PC-3 (cell line): Measurements from ENCODE around the gene VTCN1. TPM values are rescaled to one million over a fixed set of nuclear protein-coding genes. Genes with fewer than 3 reads are reported as not detected.

Experiments
- ATAC-seq: fragments of 200-7000 bp; cut with Tn5 transposase; 2 replicates; pipeline ENCODE4 v1.9.1; 2020; ENCODE audit warnings: mild to moderate bottlenecking, moderate library complexity
- BruUV-seq: library from RNA; stranded (reverse); fragments of 400-500 nt; replicated peaks from 2 replicates; lab custom pipeline; 2021; lab: Mats Ljungman, UMichigan
- CTCF ChIA-PET: fragments of 300-600 bp; sonication (Branson Sonifier 250); formaldehyde crosslinking; loops from one replicate; lab custom pipeline; 2022; ENCODE audit warnings: antibody characterized with exemption; lab: Charles Lee
- POLR2A ChIA-PET: fragments of 300-600 bp; sonication (Branson Sonifier 250); formaldehyde crosslinking; loops from one replicate; lab custom pipeline; 2022; ENCODE audit warnings: antibody characterized with exemption; ENCODE audit not compliant: unreplicated experiment; lab: Charles Lee
- DNase-seq: peaks from one replicate; pipeline ENCODE4 v3.0.0-alpha.2; 2015
- H2AFZ ChIP-seq: fragments of 300-600 bp; sonication (generic); 2 replicates; pipeline ENCODE4 v1.6.0; 2016; ENCODE audit warnings: antibody characterized with exemption, low read length
- H3F3A ChIP-seq: fragments of 300-600 bp; sonication (generic); one replicate; pipeline ENCODE4 v1.6.0; 2017; ENCODE audit warnings: antibody characterized with exemption, low read length, control low read depth, mild to moderate bottlenecking; ENCODE audit not compliant: unreplicated experiment
- H3K27ac ChIP-seq: fragments of 300-600 bp; sonication (generic); 2 replicates; pipeline ENCODE4 v1.5.1; 2016; ENCODE audit warnings: mild to moderate bottlenecking, low read length
- H3K27me3 ChIP-seq: fragments of 300-600 bp; sonication (generic); 2 replicates; pipeline ENCODE4 v1.6.1; 2016; ENCODE audit warnings: low read length, mixed read lengths
- H3K36me3 ChIP-seq: fragments of 300-600 bp; sonication (generic); 2 replicates; pipeline ENCODE4 v1.6.1; 2016; ENCODE audit warnings: low read depth, mixed run types, low read length, mixed read lengths
- H3K4me1 ChIP-seq: fragments of 300-600 bp; sonication (generic); 2 replicates; pipeline ENCODE4 v1.5.1; 2016; ENCODE audit warnings: low read length; ENCODE audit not compliant: insufficient read depth
- H3K4me2 ChIP-seq: fragments of 300-600 bp; sonication (generic); 2 replicates; pipeline ENCODE4 v1.6.0; 2016; ENCODE audit warnings: low read length
- H3K4me3 ChIP-seq: fragments of 300-600 bp; sonication (generic); 2 replicates; pipeline ENCODE4 v1.5.1; 2016; ENCODE audit warnings: mild to moderate bottlenecking, low read length, mixed read lengths
- H3K79me2 ChIP-seq: fragments of 300-600 bp; sonication (generic); 2 replicates; pipeline ENCODE4 v1.6.1; 2017; ENCODE audit warnings: low read length, mixed read lengths
- H3K9ac ChIP-seq: fragments of 300-600 bp; sonication (generic); 2 replicates; pipeline ENCODE4 v1.6.0; 2016; ENCODE audit warnings: mild to moderate bottlenecking, low read length
- H3K9me2 ChIP-seq: fragments of 300-600 bp; sonication (generic); replicated peaks from 2 replicates; pipeline ENCODE4 v1.6.1; 2016; ENCODE audit warnings: mixed run types, low read length, mixed read lengths
- H3K9me3 ChIP-seq: fragments of 300-600 bp; sonication (generic); 2 replicates; pipeline ENCODE4 v1.6.1; 2016; ENCODE audit warnings: low read length, mixed read lengths
- H4K20me1 ChIP-seq: fragments of 300-600 bp; sonication (generic); 2 replicates; pipeline ENCODE4 v1.6.1; 2016; ENCODE audit warnings: low read length, mixed read lengths
- EZH2 ChIP-seq: fragments of 300-600 bp; sonication (generic); IDR thresholded peaks from one replicate; pipeline ENCODE4 v1.6.1; 2017; ENCODE audit warnings: antibody characterized with exemption, mild to moderate bottlenecking, low read length; ENCODE audit not compliant: unreplicated experiment
- EZH2phosphoT487 ChIP-seq: fragments of 300-600 bp; sonication (generic); IDR thresholded peaks from 2 replicates; pipeline ENCODE4 v1.6.1; 2018; ENCODE audit warnings: mild to moderate bottlenecking, antibody characterized with exemption, low read length, borderline replicate concordance
- intact Hi-C: fragments of 100-400 bp; cut with micrococcal nuclease; formaldehyde crosslinking; loops from 2 replicates; pipeline ENCODE4 v1.9.0; 2023
- total RNA-seq: library from RNA; depleted of rRNA; stranded (reverse); fragments of >200 nt; gene quantifications from 2 replicates; pipeline ENCODE4 v1.2.3, GENCODE V29; 2014
- TF ChIP-seq, protein P1 (sequence below): fragments of 300-600 bp; sonication (generic); conservative IDR thresholded peaks from 2 replicates; pipeline ENCODE4 v1.5.1; 2017; ENCODE audit warnings: antibody characterized with exemption, low read depth, mild to moderate bottlenecking, low read length

Gene VTCN1
- total RNA-seq, 1 experiment from 2014 or later, result not detected

DNA sequence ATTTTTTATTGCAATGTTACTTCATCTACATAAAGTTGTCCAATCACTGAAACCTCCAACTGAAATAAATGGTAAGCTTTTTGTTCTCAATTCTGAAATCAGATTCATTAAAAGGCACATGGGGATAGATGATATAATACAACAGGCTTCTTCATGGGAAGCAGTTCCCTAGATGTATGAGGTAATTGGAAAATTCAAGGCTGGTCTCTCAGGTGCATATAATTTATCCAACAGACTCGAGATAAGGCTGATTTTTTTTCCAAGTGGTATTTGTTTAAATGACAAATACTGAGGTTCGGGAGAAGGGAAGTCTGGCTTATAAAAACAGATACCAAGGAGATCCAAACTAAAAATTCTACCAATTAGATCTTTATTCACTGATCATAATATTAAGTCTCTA lies 103.4 kb downstream of the VTCN1 start:
- H3K4me2 ChIP-seq, result no peak overlapping the region
- no peaks in the 10 kb centered on the region for H3K27me3 ChIP-seq
- H3K4me1 ChIP-seq, result peaks cover 21% of the 10 kb centered on the region
- CTCF ChIA-PET, result no interaction called here
- no peak overlapping the region for H3K9ac ChIP-seq
- BruUV-seq, result no TSS peak
- H3K9me2 ChIP-seq, result no peaks in the 10 kb centered on the region
- no peak for TF ChIP-seq EZH2phosphoT487
- TF ChIP-seq, protein P1, sequence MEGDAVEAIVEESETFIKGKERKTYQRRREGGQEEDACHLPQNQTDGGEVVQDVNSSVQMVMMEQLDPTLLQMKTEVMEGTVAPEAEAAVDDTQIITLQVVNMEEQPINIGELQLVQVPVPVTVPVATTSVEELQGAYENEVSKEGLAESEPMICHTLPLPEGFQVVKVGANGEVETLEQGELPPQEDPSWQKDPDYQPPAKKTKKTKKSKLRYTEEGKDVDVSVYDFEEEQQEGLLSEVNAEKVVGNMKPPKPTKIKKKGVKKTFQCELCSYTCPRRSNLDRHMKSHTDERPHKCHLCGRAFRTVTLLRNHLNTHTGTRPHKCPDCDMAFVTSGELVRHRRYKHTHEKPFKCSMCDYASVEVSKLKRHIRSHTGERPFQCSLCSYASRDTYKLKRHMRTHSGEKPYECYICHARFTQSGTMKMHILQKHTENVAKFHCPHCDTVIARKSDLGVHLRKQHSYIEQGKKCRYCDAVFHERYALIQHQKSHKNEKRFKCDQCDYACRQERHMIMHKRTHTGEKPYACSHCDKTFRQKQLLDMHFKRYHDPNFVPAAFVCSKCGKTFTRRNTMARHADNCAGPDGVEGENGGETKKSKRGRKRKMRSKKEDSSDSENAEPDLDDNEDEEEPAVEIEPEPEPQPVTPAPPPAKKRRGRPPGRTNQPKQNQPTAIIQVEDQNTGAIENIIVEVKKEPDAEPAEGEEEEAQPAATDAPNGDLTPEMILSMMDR, result no peak
- TF ChIP-seq EZH2, result no peak
- no peak overlapping the region for H3K27ac ChIP-seq
- ATAC-seq (no peak), DNase-seq (no peak)
- H3K9me3 ChIP-seq, result no peaks in the 10 kb centered on the region
- 0 out of 2 replicates have a peak, but pooled peaks cover 4% of the 10 kb centered on the region for H4K20me1 ChIP-seq
- H3F3A ChIP-seq, result no peaks in the 10 kb centered on the region
- no peaks in the 10 kb centered on the region for H3K79me2 ChIP-seq
- POLR2A ChIA-PET, result no interaction called here
- H2AFZ ChIP-seq, result no peak overlapping the region
- intact Hi-C loops, result no loop called here
- peaks cover 19% of the 10 kb centered on the region; the same call in 1 of the 2 replicates for H3K36me3 ChIP-seq
- no peak overlapping the region for H3K4me3 ChIP-seq

GRCh38 chr1:117106478-117106877 lies 104.2 kb downstream of the VTCN1 start:
- POLR2A ChIA-PET, result no interaction called here

DNA sequence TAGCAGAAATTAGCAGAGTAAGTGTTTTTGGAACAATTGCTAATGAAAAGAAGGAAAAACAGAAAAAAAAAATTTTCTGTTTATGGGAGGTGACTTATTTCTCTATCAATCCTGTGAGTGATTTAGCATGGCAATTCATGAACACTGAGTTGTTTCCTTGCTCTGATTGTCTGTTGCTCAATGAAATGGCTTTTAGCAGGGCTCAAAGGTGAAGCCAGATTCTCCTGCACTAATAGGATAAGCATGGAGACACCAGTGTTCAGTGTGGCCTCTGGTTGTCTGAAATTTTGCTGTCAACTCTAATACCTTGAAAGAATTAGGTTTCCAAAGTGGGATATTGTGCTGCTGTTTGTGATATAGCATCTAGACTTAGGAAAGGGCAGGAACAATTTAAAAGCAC lies 105.0 kb downstream of the VTCN1 start:
- TF ChIP-seq EZH2phosphoT487 (no peak), EZH2 (no peak)
- TF ChIP-seq, protein P1, result no peak
- Histone ChIP-seq H3K36me3 (peaks cover 29% of the 10 kb centered on the region; the same call in 1 of the 2 replicates), H3K27ac (no peak overlapping the region), H3K9me2 (no peaks in the 10 kb centered on the region), H3K27me3 (no peaks in the 10 kb centered on the region), H3F3A (no peaks in the 10 kb centered on the region), H3K79me2 (no peaks in the 10 kb centered on the region), H3K9ac (no peak overlapping the region), H3K4me3 (no peak overlapping the region), H3K4me2 (no peak overlapping the region), H3K9me3 (no peaks in the 10 kb centered on the region), H2AFZ (no peak overlapping the region), H3K4me1 (peaks cover 14% of the 10 kb centered on the region), H4K20me1 (no peaks in the 10 kb centered on the region)
- intact Hi-C loops, result no loop called here
- ATAC-seq (no peak), DNase-seq (no peak)
- POLR2A ChIA-PET, result no interaction called here
- no TSS peak for BruUV-seq
- CTCF ChIA-PET, result no interaction called here

More at GRCh38 chr1:117106478-117106877, 104.2 kb downstream of the VTCN1 start:
- no peak overlapping the region for H3K4me3 ChIP-seq
- H3K9me2 ChIP-seq, result no peaks in the 10 kb centered on the region
- TF ChIP-seq EZH2 (no peak), EZH2phosphoT487 (no peak)
- TF ChIP-seq, protein P1, result no peak
- H3F3A ChIP-seq, result no peaks in the 10 kb centered on the region
- intact Hi-C loops, result no loop called here
- H3K9ac ChIP-seq, result no peak overlapping the region
- H3K79me2 ChIP-seq, result no peaks in the 10 kb centered on the region
- H3K27me3 ChIP-seq, result no peaks in the 10 kb centered on the region
- CTCF ChIA-PET, result no interaction called here
- peaks cover 26% of the 10 kb centered on the region; the same call in 1 of the 2 replicates for H3K36me3 ChIP-seq
- H2AFZ ChIP-seq, result no peak overlapping the region
- no peaks in the 10 kb centered on the region for H3K9me3 ChIP-seq
- ATAC-seq, result no peak
- H3K27ac ChIP-seq, result no peak overlapping the region
- H3K4me2 ChIP-seq, result no peak overlapping the region
- peaks cover 21% of the 10 kb centered on the region for H3K4me1 ChIP-seq
- DNase-seq, result no peak
- no TSS peak for BruUV-seq
- 0 out of 2 replicates have a peak, but pooled peaks cover 4% of the 10 kb centered on the region for H4K20me1 ChIP-seq
